Body of pancreas (tissue), 4 donors: ENCODE data around the gene SRPK2.

Experiments used
- POLR2A ChIP-seq, 3 donors: fragments of 450-650 bp; IDR thresholded peaks; one replicate each; pipeline ENCODE4 v1.6.1; 2016; ENCODE audit warnings: antibody characterized with exemption in 3 of 3, mild to moderate bottlenecking in 2 of 3
- TF ChIP-seq, protein P1 (sequence below), 7 experiments: fragments of 450-650 bp in 4 of 7; fragments of 200-600 bp in 3 of 7; sonication (generic) in 3 of 7; IDR thresholded peaks; one replicate each; pipeline ENCODE4 v1.5.1; 2016 to 2019; ENCODE audit warnings: antibody characterized with exemption in 7 of 7

DNA sequence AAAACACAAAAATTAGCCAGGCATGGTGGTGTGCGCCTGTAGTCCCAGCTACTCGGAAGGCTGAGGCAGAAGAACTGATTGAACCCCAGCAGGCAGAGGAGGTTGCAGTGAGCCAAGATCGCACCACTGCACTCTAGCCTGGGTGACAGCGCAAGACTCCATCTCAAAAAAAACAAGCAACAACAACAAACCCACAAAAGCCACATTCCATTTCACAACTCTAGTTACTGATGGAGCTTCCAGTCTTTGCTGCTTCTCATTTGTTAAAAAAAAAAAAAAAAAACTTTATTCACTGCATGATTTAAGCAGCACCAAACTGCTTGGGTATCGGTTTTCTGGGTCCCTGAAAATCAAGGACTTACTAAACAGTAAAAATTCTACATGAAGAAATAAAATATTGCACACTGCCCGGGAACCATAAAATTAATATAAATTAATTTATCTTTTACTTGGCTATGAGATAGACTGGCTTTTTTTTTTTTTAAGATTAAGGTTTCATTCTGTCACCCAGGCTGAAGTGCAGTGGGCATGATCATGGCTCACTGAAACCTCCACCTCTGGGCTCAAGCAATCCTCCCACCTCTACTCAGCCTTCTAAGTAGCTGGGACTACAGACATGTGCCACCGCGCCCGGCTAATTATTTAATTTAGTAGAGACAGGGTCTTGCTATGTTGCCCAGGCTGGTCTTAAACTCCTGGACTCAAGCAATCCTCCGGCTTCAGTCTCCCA is 42.0 kb downstream of the SRPK2 start:
- TF ChIP-seq POLR2A (IDR thresholded peaks at IDR 0.05), result no peak
- TF ChIP-seq, protein P1, sequence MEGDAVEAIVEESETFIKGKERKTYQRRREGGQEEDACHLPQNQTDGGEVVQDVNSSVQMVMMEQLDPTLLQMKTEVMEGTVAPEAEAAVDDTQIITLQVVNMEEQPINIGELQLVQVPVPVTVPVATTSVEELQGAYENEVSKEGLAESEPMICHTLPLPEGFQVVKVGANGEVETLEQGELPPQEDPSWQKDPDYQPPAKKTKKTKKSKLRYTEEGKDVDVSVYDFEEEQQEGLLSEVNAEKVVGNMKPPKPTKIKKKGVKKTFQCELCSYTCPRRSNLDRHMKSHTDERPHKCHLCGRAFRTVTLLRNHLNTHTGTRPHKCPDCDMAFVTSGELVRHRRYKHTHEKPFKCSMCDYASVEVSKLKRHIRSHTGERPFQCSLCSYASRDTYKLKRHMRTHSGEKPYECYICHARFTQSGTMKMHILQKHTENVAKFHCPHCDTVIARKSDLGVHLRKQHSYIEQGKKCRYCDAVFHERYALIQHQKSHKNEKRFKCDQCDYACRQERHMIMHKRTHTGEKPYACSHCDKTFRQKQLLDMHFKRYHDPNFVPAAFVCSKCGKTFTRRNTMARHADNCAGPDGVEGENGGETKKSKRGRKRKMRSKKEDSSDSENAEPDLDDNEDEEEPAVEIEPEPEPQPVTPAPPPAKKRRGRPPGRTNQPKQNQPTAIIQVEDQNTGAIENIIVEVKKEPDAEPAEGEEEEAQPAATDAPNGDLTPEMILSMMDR (IDR thresholded peaks at IDR 0.05), result no peak
